Umbilical cord (tissue), 2 donors: Measurements from ENCODE around the gene GPR27. TPM values are rescaled to one million over a fixed set of nuclear protein-coding genes. Genes with fewer than 3 reads are reported as not detected.

Experiments used
- DNase-seq: peaks from one replicate; pipeline ENCODE4 v3.0.0-alpha.2; 2015; ENCODE audit warnings: low spot score
- total RNA-seq: library from RNA; depleted of rRNA; stranded (reverse); fragments of >200 nt; gene quantifications from one replicate; pipeline ENCODE4 v1.2.3, GENCODE V29; 2014; ENCODE audit warnings: low replicate concordance; ENCODE audit not compliant: insufficient read depth

Gene GPR27
- total RNA-seq, 1 donor from 2014 or later = 1.2 TPM

GRCh38 chr3:71785532-71786216 lies 32.0 kb downstream of the GPR27 start:
- no peak for DNase-seq

DNA sequence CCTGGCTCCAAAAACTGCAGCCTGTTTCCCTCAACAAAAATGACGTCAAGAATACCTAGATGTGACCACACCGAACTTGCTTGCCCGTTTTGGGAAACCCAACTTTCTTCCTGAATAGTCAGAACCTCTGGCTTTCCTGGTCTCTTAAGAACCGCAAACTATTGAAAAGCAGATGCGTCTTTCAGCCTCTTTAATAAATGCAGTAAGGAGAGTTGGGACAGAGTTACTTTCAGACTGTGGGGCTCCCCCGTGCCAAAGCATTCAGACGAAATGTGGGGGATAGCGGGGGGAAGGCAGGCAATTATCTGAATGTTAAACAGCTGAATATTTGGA lies 32.5 kb downstream of the GPR27 start:
- DNase-seq = no peak

DNA sequence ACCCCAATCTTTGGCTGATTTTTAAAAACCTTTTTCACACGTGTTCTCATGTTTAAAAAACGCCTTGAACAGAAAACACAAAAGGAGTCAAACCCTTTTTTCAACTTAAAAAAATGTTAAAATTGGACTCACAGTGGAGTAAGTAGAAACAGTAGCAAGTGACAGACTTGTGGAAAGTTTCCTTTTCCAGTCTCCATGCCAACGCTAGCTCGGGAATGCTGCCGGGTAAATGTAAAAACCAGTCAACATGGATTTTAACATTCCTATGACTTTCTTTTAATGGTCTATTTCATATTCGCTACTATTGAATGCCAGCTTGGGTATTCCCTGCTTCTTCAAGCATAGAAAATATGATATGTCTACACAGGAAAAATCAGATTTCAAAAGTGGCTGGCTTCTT lies 32.9 kb downstream of the GPR27 start:
- DNase-seq = no peak

GRCh38 chr3:71787851-71788405 lies 34.3 kb downstream of the GPR27 start:
- no peak for DNase-seq

- DNase-seq = no peak
Measured at GRCh38 chr3:71789922-71790321, 36.3 kb downstream of the GPR27 start.

- DNase-seq = no peak
Measured at GRCh38 chr3:71791634-71792033, 38.0 kb downstream of the GPR27 start.

DNA sequence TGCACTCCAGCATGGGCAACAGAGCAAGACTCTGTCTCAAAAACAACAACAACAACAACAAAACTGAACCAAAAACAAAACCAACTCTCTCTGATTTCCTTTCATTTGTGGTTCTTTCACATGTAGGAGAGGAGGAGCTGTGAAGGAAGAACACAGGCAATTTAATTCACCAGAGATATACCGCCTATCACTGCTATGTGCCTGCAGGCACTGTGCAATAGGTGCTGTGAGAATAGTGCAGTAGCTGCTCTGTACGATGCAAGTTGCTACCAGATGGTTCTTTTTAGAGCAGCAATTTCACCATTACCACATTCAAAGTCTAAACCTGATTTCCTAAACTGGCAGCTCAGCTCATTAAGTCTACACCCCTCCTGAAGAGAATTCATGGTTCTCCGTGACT lies 42.6 kb downstream of the GPR27 start:
- no peak for DNase-seq

DNA sequence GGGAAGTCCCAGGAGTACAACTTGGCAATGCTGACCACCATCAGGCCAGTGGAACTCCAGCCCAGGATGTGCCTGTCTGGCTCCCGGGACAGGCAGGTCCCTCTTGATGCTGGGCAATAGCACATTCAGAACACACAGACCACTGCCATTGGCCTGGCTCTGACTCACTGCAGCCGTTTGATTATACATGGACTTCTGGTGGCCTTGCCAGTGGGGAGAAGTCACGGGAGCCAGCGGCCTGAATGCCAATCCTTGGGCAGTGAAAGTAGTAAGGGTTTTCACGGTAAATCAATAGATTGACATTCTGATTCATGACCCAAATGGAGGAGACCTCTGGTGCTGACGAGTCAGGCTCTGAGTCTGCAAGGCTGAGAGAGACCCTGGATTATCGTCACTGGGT lies 43.8 kb downstream of the GPR27 start:
- DNase-seq = no peak

- no peak for DNase-seq
Measured at GRCh38 chr3:71800023-71800422, 46.4 kb downstream of the GPR27 start.

GRCh38 chr3:71801986-71802385 lies 48.3 kb downstream of the GPR27 start:
- no peak for DNase-seq

GRCh38 chr3:71803248-71803647 lies 49.6 kb downstream of the GPR27 start:
- no peak for DNase-seq

GRCh38 chr3:71805199-71805598 lies 51.5 kb downstream of the GPR27 start:
- DNase-seq = no peak

- DNase-seq = no peak
Measured at GRCh38 chr3:71805691-71806090, 52.0 kb downstream of the GPR27 start.

Other genes with a start within 250 kb of the GPR27 start
- 148 TPM for gene FOXP1, start 170.1 kb upstream of the GPR27 start, total RNA-seq
- gene EIF4E3, start 28.5 kb upstream of the GPR27 start, total RNA-seq = 6.7 TPM
- gene PROK2, start 31.3 kb downstream of the GPR27 start, total RNA-seq = not detected